ENCODE data around the gene PPIB.
A peak's percentile ranks its signal among the peaks of the same experiment; 100 is the strongest.

PPIB gene

GRCh38 chr15:64158363-64159134, 4.3 kb downstream of the PPIB start:
- no peak for DNase-seq

- no peak for DNase-seq
These were observed 5.2 kb downstream of the PPIB start for GRCh38 chr15:64157599-64158125.

- DNase-seq = no peak
These were observed 6.0 kb downstream of the PPIB start for GRCh38 chr15:64156652-64157331.

GRCh38 chr15:64155802-64156651, 6.8 kb downstream of the PPIB start:
- no peak for DNase-seq

- DNase-seq = peak; percentile 31 to 95 (median 84)
These were observed 9.1 kb downstream of the PPIB start for GRCh38 chr15:64153480-64154367.

GRCh38 chr15:64152507-64153387, 10.1 kb downstream of the PPIB start:
- DNase-seq = peak in 2 of 58 donors; percentile 29 to 43

- peak in 2 of 58 donors; percentile 27 to 43 for DNase-seq
These were observed 10.9 kb downstream of the PPIB start, which contains the start of gene SNX22 for GRCh38 chr15:64151727-64152506. Gene SNX22, plus strand, starts transcription at chr15:64151731. Its CDS starts 45 bp downstream, at chr15:64151776.

GRCh38 chr15:64149893-64150578, 12.8 kb downstream of the PPIB start:
- peak in 6 of 58 donors; percentile 12 to 42 (median 24) for DNase-seq

GRCh38 chr15:64149424-64149823, 13.4 kb downstream of the PPIB start:
- DNase-seq = peak in 1 of 58 donors; percentile 19

GRCh38 chr15:64148581-64148980, 14.2 kb downstream of the PPIB start:
- DNase-seq = no peak

GRCh38 chr15:64148168-64148567, 14.7 kb downstream of the PPIB start:
- no peak for DNase-seq

GRCh38 chr15:64146885-64147681, 15.7 kb downstream of the PPIB start:
- peak in 23 of 58 donors; percentile 14 to 69 (median 50) for DNase-seq

- DNase-seq = no peak
These were observed 16.3 kb downstream of the PPIB start for GRCh38 chr15:64146520-64146884.

GRCh38 chr15:64146041-64146440, 16.8 kb downstream of the PPIB start:
- peak in 2 of 58 donors; percentile 25 to 26 for DNase-seq

GRCh38 chr15:64144565-64145281, 18.1 kb downstream of the PPIB start:
- DNase-seq = peak in 22 of 58 donors; percentile 27 to 69 (median 40)

- DNase-seq = no peak
These were observed 18.6 kb downstream of the PPIB start for GRCh38 chr15:64144192-64144564.

Data from anterior cingulate cortex (tissue), 58 donors.